HG03469 (cell line): ENCODE results near the gene LRRC75A.
"Not testable (repeated sequence)": the region's sequence is repeated elsewhere in the genome, so short reads cannot be mapped to it uniquely, and the experiment has no call there.

ENCODE experiments used
- ATAC-seq: cut with Tn5 transposase; IDR thresholded peaks from one replicate; pipeline ENCODE4 v1.9.1; 2021; ENCODE audit warnings: mild to moderate bottlenecking, moderate library complexity, moderate number of reproducible peaks; ENCODE audit not compliant: unreplicated experiment

Gene LRRC75A

DNA sequence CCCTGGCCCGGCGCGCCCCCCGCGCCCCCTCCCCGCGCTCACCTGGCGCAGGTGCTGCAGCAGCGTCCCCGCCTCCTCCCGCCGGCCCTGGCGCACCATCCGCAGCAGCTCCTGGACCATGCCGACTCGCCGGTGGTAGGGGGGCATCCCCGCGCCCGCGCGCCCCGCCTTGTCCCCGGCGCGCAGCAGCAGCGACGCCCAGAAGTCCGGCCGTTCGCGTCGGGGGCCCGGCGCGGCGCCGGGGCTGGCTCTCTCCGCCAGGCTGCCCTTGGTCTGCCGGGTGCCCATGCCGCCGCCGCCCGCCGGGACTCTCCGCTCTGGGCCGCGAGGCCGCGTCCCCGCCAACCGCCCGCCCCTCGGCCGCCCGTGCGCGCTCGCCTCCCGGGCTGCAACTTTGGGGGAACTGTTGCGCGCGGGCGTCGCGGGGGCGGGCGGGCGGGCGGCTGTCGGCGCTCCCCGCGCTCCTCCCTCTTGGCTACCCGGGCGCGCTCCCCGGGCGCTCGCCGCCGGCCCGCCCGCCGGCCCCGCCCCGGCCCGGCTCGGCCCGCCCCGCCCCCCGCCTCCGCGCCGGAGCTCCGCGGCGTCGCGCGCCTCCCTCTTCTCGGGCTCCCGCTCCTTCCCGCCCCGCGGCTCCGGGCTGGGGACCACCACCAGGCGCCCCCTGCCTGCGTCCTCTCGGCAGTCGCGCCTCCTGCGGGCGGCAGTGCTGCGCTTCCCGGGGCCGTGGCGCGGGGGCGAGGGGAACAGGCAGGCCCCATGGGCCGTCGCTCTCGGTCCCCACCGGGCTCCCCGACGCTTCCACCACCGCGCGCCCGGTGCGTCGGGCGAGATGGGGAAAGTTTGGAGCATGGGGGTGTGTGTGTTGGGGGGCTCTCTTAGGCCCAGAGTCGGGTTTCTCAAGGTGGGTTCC is at the start of gene LRRC75A:
LRRC75A (minus strand) TSS at position 491 of the 910 bp plus-strand sequence; CDS start at position 288, 203 bp downstream.
- no peak for ATAC-seq

DNA sequence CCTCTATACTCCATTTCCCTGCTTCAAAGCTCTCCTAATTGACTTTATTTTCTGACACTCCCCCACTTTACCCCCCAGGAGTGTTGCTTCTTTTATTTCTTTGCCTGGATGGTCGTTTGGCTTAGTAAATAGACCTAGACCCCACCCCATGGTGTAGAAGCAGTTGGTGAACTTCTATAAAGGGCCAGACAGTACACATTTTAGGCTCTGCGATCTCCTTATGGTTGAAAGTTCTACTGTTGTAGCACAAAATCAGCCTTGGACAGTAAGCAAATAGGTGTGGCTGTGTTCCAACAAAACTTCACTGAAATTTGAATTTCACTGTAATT is 45.1 kb upstream of the LRRC75A start:
- no peak for ATAC-seq

- ATAC-seq: no peak
Observed at GRCh38 chr17:16534236-16534635, 42.2 kb upstream of the LRRC75A start.

- no peak for ATAC-seq
Observed at GRCh38 chr17:16529906-16530305, 37.9 kb upstream of the LRRC75A start.

DNA sequence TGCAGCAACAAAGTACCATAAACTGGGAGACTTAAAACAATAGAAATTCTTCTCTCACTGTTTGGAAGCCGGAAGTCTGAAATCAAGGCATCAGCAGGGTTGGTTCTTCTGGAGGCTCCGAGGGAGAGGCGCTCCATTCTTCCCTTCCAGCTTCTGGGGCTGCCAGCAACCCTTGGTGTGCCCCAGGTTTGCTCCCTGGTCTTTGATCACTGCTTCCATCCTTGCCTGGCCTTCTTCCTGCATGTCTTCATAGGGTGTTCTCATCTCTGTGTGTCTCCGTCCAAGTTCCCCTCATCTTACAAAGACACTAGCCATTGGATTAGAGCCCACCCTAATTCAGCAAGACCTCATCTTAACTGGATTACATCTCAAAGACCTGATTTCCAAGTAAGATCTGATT is 35.3 kb upstream of the LRRC75A start:
- no peak for ATAC-seq

DNA sequence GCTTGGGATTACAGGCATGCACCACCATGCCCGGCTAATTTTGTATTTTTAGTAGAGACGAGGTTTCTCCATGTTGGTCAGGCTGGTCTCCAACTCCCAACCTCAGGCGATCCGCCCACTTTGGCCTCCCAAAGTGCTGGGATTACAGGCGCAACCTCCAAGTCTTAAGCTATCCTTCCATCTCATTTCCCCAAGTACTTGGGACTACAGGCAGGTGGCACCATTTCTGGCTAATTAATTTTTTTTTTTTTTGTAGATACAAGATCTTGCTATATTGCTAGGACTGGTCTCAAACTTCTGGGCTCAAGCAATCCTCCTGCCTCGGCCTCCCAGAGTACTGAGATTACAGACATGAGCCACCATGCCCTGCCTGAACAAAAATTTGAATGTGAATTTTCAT is 33.6 kb upstream of the LRRC75A start:
- not testable (repeated sequence) for ATAC-seq

DNA sequence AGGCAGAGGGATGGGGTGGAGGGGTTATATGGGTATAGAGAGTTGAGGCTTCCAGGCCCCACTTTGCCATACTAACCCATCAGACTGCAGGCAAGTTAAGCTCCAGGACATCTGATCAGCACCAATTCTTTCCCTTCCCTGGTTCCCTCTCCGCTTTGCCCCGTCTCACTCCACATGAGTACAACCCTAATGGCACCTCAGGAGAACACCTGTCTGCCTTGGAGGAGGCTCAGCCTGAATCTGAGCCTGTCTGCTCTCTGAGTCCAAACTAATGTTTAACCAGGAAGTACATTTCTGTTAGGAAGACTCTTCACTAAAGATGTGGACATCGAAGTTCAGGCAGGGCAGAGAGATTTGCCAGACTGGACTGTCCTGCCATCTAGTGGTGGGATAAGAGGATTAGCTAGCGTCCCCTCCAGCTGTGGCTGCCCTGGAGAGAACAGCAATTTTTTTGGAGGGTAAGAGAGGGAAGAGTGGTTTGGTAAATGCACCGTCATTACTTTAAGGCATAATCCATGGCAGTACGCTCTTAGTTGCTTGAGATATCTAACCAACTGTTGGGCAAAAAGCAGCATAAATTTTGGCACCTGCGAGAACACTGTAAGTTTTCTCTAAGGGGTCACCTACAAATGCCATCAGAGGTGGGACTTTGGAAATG is 29.2 kb upstream of the LRRC75A start:
- ATAC-seq: no peak

DNA sequence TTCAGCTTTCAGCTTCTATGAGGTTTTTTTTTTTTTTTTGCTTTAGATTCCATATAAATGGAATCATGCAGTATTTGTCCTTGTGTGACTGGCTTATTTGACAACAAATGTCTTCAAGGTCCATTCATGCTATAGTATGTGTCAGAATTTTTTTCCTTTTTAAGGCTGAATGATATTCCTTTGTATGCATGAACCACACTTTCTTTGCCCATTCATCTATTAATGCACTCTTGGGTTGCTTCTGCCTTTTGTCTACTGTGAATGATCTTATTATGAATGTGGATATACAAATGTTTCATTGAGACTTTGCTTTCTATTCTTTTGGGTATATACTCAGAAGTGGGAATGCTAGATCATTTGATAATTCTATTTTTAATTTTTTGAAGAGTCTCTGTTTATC is 27.0 kb upstream of the LRRC75A start:
- ATAC-seq: no peak

DNA sequence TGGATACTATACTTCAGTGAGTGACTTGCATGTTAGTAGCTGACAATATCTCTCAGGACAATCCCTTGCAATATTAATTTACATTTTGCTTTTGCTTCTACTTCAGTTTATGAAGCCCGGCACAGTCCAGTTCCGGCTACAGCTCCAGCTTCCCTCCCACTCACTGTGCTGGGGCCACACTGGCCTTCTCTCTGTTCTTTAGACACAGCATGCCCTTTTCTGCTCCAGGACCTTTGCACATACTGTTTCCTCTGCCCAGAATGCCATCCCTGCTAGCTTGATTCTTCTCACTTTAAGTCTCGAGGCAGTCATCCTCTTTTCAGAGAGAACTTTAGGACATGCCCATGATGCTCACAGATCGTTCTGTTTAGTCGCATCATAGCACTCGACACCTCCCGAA is 25.5 kb upstream of the LRRC75A start:
- ATAC-seq: no peak

- ATAC-seq: no peak
Observed at GRCh38 chr17:16516594-16517051, 24.6 kb upstream of the LRRC75A start.

DNA sequence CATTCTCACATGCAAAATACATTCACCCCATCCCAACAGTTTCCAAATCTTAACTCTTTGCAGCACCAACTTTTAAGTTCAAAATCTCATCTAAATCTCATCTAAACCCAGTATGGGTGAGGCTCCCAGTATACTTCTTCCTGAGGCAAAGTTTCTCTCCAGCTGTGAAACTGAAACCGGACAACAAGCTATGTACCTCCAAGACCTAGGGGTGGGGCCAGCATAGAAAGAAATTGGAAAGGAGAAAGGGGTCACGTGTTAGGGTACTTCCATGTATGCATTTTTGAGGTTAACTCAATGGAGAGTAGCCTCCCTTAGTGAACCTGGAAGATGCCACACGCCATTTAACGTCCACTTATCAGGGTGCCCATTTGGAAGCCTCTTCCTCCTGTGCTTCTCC is 23.9 kb upstream of the LRRC75A start:
- ATAC-seq: no peak

- no peak for ATAC-seq
Observed at GRCh38 chr17:16513873-16514272, 21.9 kb upstream of the LRRC75A start.

DNA sequence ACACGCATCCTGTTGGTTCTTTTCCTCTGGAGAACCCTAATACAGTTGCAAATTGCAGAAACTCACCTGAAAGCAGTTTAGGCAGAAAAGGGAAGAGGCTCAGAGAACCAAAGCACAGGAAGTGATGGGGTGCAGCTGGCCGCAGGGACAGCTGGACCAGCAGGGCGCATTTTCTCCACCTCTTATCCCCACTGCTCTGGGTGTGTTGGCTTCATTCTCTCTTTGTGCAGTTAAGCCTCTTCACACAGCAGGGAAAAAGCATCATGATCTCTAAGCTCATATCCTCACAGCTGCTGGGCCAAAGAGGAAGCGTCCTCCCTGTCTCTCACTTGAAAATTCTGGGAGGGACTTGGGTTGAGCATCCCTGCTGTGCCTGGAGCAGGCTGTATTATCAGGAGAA is 20.0 kb upstream of the LRRC75A start:
- no peak for ATAC-seq

GRCh38 chr17:16511593-16511992 is 19.6 kb upstream of the LRRC75A start:
- no peak for ATAC-seq

GRCh38 chr17:16507918-16508533 is 16.0 kb upstream of the LRRC75A start:
- no peak for ATAC-seq

DNA sequence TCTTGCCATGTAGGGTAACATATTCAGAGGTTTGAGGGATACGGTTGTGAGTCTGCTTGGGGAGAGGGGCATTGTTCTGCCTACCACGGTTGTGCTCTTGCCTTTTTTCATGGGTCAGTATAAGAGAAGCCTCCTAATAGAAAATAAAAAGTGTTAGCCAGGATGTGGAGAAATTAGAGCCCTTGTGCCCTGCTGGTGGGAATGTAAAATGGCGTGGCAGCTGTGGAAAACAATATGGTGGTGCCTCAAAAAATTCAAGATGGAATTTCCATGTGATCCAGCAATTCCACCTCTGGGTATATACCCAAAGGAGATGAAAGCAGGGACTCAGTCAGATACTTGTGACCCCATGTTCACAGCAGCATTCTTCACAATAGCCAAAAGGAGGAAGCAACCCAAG is 14.2 kb upstream of the LRRC75A start:
- no peak for ATAC-seq

DNA sequence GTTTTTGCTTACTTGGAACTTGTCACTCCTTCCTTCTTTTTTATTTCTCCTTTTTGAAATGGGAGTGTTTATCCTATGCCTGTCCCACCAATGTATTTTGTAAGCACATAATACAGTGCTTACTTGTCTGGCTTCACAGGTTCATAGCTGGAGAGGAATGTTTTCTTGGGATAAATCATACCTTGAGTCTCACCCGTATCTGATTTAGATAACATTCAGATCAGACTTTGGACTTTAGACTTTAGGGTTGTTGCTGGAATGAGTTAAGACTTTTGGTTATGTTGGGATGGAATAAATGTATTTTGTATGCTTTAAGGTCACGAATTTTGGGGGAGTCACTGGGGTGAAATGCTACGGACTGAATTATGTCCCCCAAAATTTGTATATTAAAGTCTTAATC is 13.0 kb upstream of the LRRC75A start:
- ATAC-seq: no peak

GRCh38 chr17:16496820-16497489 is 5.0 kb upstream of the LRRC75A start:
- no peak for ATAC-seq

DNA sequence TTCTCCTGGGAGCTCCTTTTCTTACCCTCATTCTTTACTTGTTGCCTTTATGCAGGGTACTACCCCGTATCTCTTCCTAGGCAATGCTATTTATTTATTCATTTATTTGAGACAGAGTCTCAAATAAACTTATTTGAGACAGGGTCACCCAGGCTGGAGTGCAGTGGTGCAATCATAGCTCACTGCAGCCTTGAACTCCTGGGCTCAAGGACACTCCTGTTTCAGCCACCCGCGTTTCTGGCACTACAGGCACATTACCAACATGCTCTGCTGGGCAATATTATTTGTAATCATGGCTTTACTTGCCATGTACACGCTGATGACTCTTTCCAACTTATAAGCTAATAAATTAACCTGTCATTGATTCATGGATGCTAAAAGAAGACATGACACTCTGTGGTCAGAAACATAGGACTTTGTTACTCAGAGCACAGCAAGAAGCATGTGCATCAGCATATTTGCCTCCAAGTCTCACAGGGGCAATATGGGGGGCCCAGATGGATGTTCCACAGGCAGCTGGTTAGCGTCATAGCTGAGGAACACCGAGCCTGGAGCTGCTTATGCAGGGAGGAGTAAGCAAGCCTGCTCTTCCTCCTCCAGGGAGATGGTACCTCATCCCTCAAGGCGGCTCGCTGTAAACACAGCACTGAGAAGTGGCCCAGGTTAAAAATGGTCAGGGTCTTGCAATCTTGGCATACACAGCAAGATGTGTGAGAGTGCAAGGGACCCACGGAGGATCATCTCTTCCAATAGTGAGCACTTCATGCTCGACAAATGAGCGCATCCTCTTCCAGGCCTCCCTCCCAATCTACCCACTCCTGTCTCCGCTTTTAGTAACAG is 4.2 kb upstream of the LRRC75A start:
- no peak for ATAC-seq

DNA sequence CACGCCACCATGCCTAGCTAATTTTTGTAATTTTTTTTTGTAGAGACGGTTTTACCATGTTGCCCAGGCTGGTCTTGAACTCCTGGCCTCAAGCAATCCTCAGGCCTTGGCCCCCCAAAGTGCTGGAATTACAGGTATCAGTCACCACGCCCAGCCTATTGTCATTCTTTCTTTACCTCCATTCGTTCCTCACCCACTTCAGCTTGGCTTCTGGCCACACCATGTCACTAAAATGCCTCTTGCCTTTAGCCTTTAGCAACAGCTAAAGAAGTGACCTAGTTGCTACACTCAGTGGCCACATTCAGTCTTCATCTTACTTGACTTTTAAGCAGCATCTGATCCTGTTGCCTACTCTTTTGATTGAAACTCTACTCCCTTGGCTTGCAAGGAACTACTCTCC is 3.6 kb upstream of the LRRC75A start:
- no peak for ATAC-seq
